GM23338 (cell line): ENCODE results near the gene VAV3. TPM values are rescaled to one million over a fixed set of nuclear protein-coding genes. Genes with fewer than 3 reads are reported as not detected.

Experiments used
- ETS1 ChIP-seq: IDR thresholded peaks from 2 replicates; pipeline ENCODE4 v1.6.1; 2016; ENCODE audit warnings: antibody characterized with exemption
- EZH2phosphoT487 ChIP-seq: fragments of 200-600 bp; sonication (generic); IDR thresholded peaks from one replicate; pipeline ENCODE4 v1.8.1; 2018; ENCODE audit warnings: antibody characterized with exemption; ENCODE audit not compliant: unreplicated experiment
- POLR2AphosphoS5 ChIP-seq: IDR thresholded peaks from 2 replicates; pipeline ENCODE4 v1.6.1; 2016; ENCODE audit warnings: antibody characterized with exemption, low read depth
- REST ChIP-seq: IDR thresholded peaks from one replicate; pipeline ENCODE4 v1.6.1; 2018; ENCODE audit warnings: antibody characterized with exemption; ENCODE audit not compliant: unreplicated experiment
- STAT1 ChIP-seq: IDR thresholded peaks from one replicate; pipeline ENCODE4 v1.6.1; 2016; ENCODE audit warnings: antibody characterized with exemption; ENCODE audit not compliant: unreplicated experiment
- ZNF462 ChIP-seq: fragments of 250-450 bp; sonication (Bioruptor Pico); IDR thresholded peaks from 2 replicates; pipeline ENCODE4 v1.5.0; 2020; ENCODE audit warnings: mild to moderate bottlenecking, moderate library complexity
- polyA plus RNA-seq: library from polyadenylated mRNA; unstranded; fragments of >200 nt; fragmentation: Nextera tagmentation; extraction: Ambion mirVana; gene quantifications from 2 replicates; pipeline ENCODE4 v1.2.1, GENCODE V29; 2016
- total RNA-seq: library from RNA; depleted of rRNA; stranded (reverse); fragments of >200 nt; shearing (Covaris generic); gene quantifications from 2 replicates; pipeline ENCODE4 v1.2.3, GENCODE V29; 2014

The VAV3 gene
- total and polyA plus RNA-seq, 2 experiments from 2014 or later = 3.0 to 11.3 TPM

GRCh38 chr1:107741242-107741641 lies 223.7 kb downstream of the VAV3 start (continued):
- TF ChIP-seq ZNF462 (CRISPR knock-in tag) (no peak), REST (no peak), POLR2AphosphoS5 (no peak), EZH2phosphoT487 (no peak), ETS1 (no peak), STAT1 (no peak)
